Stimulated activated CD8-positive, alpha-beta memory T cell treated with anti-CD3 and anti-CD28 coated beads, Interleukin-7, amount 100 ng/mL, for 1 hour (primary cell): ENCODE data around the gene KCNG4.
"Not testable (repeated sequence)": the region's sequence is repeated elsewhere in the genome, so short reads cannot be mapped to it uniquely, and the experiment has no call there.

Source experiments
- DNase-seq, 2 donors: peaks; one replicate each; pipeline ENCODE4 v3.0.0-alpha.2; 2020; ENCODE audit warnings: low read depth in 2 of 2

The KCNG4 gene

DNA sequence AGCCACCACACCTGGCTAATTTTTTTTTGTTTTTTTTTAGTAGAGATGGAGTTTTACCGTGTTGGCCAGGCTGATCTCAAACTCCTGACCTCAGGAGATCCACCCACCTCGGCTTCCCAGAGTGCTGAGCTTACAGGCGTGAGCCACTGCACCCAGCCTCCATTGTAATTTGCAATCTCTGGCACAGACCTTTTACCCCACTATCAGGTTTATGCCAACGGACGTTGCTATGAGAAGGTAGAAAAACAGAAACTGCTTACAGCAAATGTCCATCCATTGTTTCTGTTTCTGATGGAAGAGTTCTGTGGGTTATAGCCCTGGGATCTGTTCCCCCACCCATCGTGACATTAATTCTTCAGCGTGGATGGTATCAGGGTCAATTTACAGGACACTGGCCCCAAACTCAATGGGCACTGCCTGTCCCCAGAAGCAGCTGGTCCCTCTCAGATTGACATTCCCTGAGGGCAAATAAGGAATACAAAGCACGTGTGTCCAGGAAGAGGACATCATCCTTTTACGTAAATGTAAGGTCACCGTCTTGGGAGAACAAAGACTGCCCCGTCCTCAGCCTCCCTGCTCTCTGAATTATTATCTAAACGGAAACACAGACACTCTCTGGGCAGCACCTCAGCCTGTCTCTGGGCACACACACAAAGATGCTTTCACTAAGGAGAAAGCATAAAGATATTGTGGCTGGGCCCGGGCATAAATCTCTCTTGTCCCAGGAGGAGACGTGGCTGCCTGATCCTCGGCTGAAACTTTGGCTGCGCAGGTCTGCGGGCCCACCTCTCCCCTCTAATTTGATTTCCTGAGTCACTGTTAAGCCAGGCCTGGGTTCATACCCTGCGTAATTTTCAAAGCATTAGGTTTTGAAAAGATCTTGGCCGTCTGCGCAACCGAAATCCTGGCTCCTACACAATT lies 5.2 kb downstream of the KCNG4 start:
- DNase-seq: no peak

GRCh38 chr16:84233748-84234147 lies 6.1 kb downstream of the KCNG4 start:
- DNase-seq: no peak

- DNase-seq: no peak
Measured at GRCh38 chr16:84232969-84233368, 6.8 kb downstream of the KCNG4 start.

- DNase-seq: no peak
Measured at GRCh38 chr16:84232060-84232459, 7.8 kb downstream of the KCNG4 start.

- no peak for DNase-seq
Measured at GRCh38 chr16:84229471-84229870, 10.3 kb downstream of the KCNG4 start.

DNA sequence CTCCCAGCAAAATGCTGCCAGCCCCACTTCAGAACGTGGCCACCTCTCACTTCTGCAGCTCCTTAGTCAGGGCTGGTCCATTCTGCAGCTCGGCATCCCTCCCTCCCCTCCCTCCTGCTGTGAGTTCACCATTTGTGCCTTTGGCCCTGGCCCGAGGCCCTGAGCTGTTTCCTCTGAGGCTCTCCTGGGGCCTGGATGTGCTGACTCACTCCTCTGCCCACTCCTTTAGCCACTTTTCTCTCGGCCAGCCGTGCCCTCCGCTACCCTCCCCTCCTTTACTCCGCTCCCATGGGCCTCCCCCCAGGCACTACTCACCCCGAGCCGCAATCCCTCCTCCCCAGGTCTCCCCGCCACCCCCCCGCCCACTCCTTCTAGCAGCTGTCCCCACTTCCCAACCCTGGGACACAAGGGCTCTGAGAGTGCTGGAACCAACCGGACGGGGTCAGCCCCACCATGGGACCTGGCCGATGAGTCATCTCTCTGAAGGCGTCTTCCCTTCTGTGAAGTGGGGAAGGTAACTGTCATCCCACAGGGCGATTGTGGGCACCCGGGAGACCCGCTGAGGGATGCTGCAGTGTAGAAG lies 11.5 kb downstream of the KCNG4 start:
- DNase-seq: no peak

DNA sequence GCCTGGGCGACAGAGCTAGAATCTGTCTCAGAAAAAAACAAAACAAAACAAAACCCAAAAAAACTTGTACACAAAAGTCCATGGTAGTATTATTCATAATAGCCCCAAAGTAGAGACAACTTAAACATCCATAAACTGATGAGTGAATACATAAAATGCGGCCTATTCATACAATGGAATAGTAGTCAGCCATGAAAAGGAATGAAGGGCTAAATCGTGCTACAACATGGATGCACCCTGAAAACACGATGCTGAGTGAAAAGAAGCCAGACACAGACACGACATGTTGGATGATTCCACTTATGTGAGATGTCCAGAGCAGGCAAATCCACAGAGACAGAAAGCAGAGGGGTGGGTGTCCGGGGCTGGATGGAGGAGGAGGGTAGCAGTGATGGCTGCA lies 12.3 kb downstream of the KCNG4 start:
- DNase-seq: no peak

DNA sequence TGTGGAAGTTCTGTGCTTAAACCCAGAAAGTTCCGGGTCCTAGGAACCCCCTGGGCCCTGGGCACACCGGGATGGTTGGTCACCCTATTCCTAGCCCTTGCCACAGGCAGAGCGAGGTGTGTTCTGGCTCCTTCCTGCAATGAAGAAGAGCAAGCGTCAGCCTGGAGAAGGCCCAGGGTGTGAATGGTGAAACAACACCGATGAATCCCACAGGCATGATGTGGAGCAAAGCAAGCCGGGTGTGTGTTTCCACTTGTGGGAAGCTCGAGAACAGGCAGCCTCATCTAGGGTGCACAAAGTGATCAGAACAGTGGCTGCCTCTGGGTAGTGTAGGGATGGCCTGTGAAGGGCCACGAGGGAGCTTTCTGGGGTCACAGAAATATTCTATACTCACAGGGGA lies 13.8 kb downstream of the KCNG4 start:
- no peak for DNase-seq

DNA sequence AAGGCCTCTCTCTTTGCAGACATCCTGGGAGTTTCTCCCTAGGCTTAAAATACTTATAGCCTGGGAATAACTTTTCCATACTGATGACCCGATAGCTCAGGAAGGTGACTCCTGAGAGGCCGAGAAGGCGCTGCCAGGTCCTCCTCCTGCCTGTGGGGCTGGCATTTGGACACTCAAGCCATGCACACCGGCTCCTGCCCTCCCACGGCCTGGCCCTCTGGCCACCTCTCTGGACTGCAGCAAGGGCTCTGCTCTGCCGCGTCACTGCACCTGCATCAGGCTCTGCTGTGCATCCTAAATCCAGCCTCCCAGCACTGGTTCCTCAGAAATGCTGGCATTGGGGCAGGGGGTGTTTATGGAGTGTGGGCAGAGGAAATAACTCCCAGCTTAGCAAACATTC lies 14.2 kb downstream of the KCNG4 start:
- no peak for DNase-seq

- no peak for DNase-seq
Measured at GRCh38 chr16:84225126-84225525, 14.7 kb downstream of the KCNG4 start.

- no peak for DNase-seq
Measured at GRCh38 chr16:84224554-84224953, 15.3 kb downstream of the KCNG4 start.

GRCh38 chr16:84223456-84223855 lies 16.4 kb downstream of the KCNG4 start:
- DNase-seq: no peak

DNA sequence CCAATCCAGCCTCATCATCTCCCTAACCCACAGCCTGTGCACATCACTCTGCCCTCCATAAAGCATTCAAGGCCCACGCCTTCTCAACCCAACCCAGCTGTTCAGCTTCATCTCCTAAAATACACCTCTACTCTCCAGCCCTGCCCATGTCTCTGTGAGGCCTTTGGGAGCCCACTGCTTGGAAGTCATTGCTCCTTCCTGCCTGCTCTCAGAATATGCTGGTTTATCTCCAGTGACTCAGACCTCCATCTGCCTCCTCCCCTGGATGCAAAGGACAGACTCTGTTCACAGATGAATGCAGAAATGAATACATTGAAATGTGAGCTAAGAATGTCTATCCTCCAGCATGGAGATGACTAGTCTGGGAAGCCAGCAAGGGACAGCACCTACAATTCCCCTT lies 19.0 kb downstream of the KCNG4 start:
- no peak for DNase-seq

DNA sequence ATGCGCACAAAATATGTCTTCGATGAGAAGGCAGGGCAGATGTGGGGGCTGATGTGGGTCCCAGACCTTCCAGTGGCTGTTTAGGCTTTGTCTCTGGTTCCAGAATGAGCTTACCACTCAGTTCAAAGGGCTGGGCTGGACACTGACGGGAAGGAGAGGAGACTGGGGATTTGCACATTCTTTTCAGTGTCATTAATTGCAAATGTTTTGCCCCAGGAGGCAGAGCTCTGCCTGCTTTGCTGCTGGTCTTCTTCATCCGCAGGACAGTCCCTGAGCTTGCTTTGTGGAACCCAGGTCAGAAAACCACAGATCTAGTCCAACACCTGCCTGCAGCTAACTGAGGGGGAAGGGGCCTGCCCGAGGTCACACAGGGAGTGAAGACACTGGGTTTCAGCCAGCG lies 20.9 kb downstream of the KCNG4 start:
- no peak for DNase-seq

DNA sequence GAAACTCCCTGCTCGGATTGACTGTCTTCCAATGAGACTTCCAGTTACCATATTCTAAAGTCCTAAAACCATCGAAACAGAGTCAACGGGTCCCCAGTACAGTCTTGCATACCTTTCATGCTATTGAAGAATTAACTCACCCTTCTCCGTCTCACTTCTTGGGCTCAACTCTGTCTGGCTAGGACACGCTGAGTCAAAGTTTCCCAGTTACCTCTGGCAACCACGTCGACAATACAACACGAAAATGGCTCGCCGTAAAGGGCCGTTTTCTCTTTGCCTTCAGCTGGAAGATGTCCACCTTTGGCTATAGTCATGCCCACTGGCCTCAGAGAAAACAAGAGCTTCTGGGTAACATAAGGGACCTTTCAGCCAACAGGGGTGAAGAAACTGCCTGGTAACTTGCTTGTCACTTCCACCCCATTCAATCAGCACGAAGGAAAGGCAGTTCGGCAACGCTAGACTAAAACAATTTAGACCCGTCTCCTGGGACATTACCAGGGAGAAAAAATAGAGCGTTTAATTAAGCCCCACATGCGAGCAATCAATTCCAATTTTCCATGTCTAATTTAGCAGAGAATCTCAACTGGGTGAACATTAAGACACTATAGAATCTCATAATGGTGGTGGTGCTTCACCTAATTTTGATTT lies 21.5 kb downstream of the KCNG4 start:
- DNase-seq: no peak

GRCh38 chr16:84216144-84216543 lies 23.7 kb downstream of the KCNG4 start:
- not testable (repeated sequence) for DNase-seq

DNA sequence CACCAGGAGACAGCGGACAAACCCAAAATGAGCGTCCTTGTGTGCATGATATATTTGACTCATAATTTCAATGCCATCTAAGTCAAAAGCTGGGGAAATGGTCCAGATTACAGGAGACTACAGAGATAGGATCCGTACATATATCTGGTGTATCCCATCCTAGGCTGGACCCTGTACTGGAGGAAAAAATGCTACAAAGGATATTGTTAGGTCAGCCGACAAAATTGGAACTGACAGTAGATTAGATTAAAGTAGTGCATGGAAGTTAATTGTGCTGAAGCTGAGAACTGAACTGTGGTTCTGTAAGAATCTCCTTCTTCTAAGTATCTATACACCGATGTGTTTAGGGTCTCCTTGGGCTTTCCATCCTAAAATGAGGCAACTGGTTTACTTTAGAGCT lies 24.3 kb downstream of the KCNG4 start:
- no peak for DNase-seq

GRCh38 chr16:84214451-84215066 lies 25.3 kb downstream of the KCNG4 start:
- DNase-seq: no peak

- no peak for DNase-seq
Measured at GRCh38 chr16:84212631-84213030, 27.2 kb downstream of the KCNG4 start.

DNA sequence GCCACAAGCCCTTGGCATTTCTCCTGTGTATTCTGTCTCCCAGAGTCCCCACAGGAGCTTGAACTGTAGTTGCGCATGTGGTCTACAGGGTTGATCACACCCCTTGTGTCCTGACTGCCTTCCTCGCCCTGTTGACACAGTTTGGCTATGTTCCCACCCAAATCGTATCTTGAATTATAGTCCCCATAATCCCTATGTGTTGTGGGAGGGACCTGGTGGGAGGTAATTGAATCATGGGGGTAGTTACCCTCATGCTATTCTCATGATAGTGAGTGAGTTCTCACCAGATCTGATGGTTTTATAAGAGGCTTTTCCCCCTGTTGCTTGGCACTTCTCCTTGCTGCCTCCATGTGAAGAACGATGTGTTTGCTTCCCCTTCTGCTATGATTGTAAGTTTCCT lies 27.7 kb downstream of the KCNG4 start:
- DNase-seq: no peak

- no peak for DNase-seq
Measured at GRCh38 chr16:84209989-84210388, 29.8 kb downstream of the KCNG4 start.

- no peak for DNase-seq
Measured at GRCh38 chr16:84207879-84208278, 31.9 kb downstream of the KCNG4 start.

GRCh38 chr16:84207251-84207650 lies 32.6 kb downstream of the KCNG4 start:
- DNase-seq: no peak
